PC-3 (cell line): ENCODE measurements around the gene MRFAP1.

Source experiments
- CTCF ChIP-seq: fragments of 300-600 bp; sonication (generic); conservative IDR thresholded peaks from 2 replicates; pipeline ENCODE4 v1.5.1; 2017; ENCODE audit warnings: antibody characterized with exemption, low read depth, mild to moderate bottlenecking, low read length
- EZH2 ChIP-seq: fragments of 300-600 bp; sonication (generic); IDR thresholded peaks from one replicate; pipeline ENCODE4 v1.6.1; 2017; ENCODE audit warnings: antibody characterized with exemption, mild to moderate bottlenecking, low read length; ENCODE audit not compliant: unreplicated experiment
- EZH2phosphoT487 ChIP-seq: fragments of 300-600 bp; sonication (generic); IDR thresholded peaks from 2 replicates; pipeline ENCODE4 v1.6.1; 2018; ENCODE audit warnings: mild to moderate bottlenecking, antibody characterized with exemption, low read length, borderline replicate concordance

- TF ChIP-seq EZH2phosphoT487, result no peak
- TF ChIP-seq CTCF, result no peak
- TF ChIP-seq EZH2, result no peak
These were observed 27.4 kb upstream of the MRFAP1 start for GRCh38 chr4:6612961-6613675.
